K562 (cell line): ENCODE data around the gene KASH5. TPM values are rescaled to one million over a fixed set of nuclear protein-coding genes. Genes with fewer than 3 reads are reported as not detected.

Source experiments
- CBFA2T3 ChIP-seq: fragments of 450-650 bp; IDR thresholded peaks from 2 replicates; pipeline ENCODE4 v1.6.1; 2017
- E2F3 ChIP-seq: fragments of 250-450 bp; sonication (Bioruptor Pico); IDR thresholded peaks from 2 replicates; pipeline ENCODE4 v1.4.0; 2020; ENCODE audit warnings: mild to moderate bottlenecking
- ETS2 ChIP-seq: IDR thresholded peaks from 2 replicates; pipeline ENCODE4 v1.6.1; 2016; ENCODE audit warnings: borderline replicate concordance, missing genetic modification characterization, mild to moderate bottlenecking, moderate library complexity, missing compliant biosample characterization; ENCODE audit not compliant: poor library complexity, severe bottlenecking
- EWSR1 ChIP-seq: fragments of 450-650 bp; IDR thresholded peaks from 2 replicates; pipeline ENCODE4 v1.6.1; 2018; ENCODE audit warnings: borderline replicate concordance, mild to moderate bottlenecking, low read depth, moderate library complexity; ENCODE audit not compliant: partially characterized antibody
- HDAC1 ChIP-seq, 2 experiments: fragments of 450-650 bp; IDR thresholded peaks; 2 replicates each; pipeline ENCODE4 v1.6.1; 2016 to 2017; ENCODE audit warnings: inconsistent platforms in 1 of 2, mild to moderate bottlenecking in 1 of 2, moderate library complexity in 1 of 2
- KHSRP ChIP-seq: fragments of 450-650 bp; IDR thresholded peaks from 2 replicates; pipeline ENCODE4 v1.6.1; 2017
- KLF1 ChIP-seq: fragments of 450-650 bp; IDR thresholded peaks from 2 replicates; pipeline ENCODE4 v1.6.1; 2016; ENCODE audit warnings: missing genetic modification characterization, missing compliant biosample characterization
- KLF13 ChIP-seq: fragments of 450-650 bp; IDR thresholded peaks from 2 replicates; pipeline ENCODE4 v1.6.1; 2016; ENCODE audit warnings: missing genetic modification characterization, low read depth, mild to moderate bottlenecking, missing compliant biosample characterization, moderate library complexity, borderline replicate concordance
- MLLT1 ChIP-seq, 2 experiments: fragments of 450-650 bp; IDR thresholded peaks; 2 replicates each; pipeline ENCODE4 v1.6.1; 2016
- NELFE ChIP-seq: IDR thresholded peaks from 2 replicates; pipeline ENCODE4 v1.6.1; 2011; ENCODE audit warnings: mild to moderate bottlenecking; ENCODE audit not compliant: insufficient read depth, insufficient read length
- NRF1 ChIP-seq, 2 experiments: fragments of 450-650 bp; IDR thresholded peaks in 1 of 2; conservative IDR thresholded peaks in 1 of 2; 2 replicates each; pipeline ENCODE4 v1.6.1; 2014; ENCODE audit warnings: mild to moderate bottlenecking in 2 of 2
- OTX1 ChIP-seq: fragments of 450-650 bp; formaldehyde crosslinking; IDR thresholded peaks from 2 replicates; pipeline ENCODE4 v1.4.0; 2022; ENCODE audit warnings: mild to moderate bottlenecking
- PHF20 ChIP-seq: fragments of 450-650 bp; IDR thresholded peaks from 2 replicates; pipeline ENCODE4 v1.6.1; 2018; ENCODE audit not compliant: partially characterized antibody
- POLR2G ChIP-seq: fragments of 200-400 bp; formaldehyde crosslinking; IDR thresholded peaks from 2 replicates; pipeline ENCODE4 v1.6.1; 2017; ENCODE audit warnings: low read depth, mild to moderate bottlenecking, antibody characterized with exemption, low read length, moderate library complexity
- RHOXF2B ChIP-seq: fragments of 250-450 bp; sonication (Bioruptor Pico); conservative IDR thresholded peaks from 2 replicates; pipeline ENCODE4 v1.5.1; 2021
- SUPT5H ChIP-seq: fragments of 450-650 bp; IDR thresholded peaks from 2 replicates; pipeline ENCODE4 v1.6.1; 2016
- TBL1XR1 ChIP-seq, 2 experiments: IDR thresholded peaks; 2 replicates each; pipeline ENCODE4 v1.6.1; 2012; ENCODE audit warnings: improper control_type of control experiment in 2 of 2, low read length in 2 of 2, mild to moderate bottlenecking in 1 of 2
- TCF7L2 ChIP-seq: fragments of 150-350 bp; IDR thresholded peaks from 2 replicates; pipeline ENCODE4 v1.6.1; 2016; ENCODE audit warnings: low read depth, mild to moderate bottlenecking, low read length, moderate library complexity
- TSC22D4 ChIP-seq: fragments of 450-650 bp; IDR thresholded peaks from 2 replicates; pipeline ENCODE4 v1.6.1; 2016; ENCODE audit warnings: missing genetic modification characterization, missing biosample characterization, control low read depth
- XRCC5 ChIP-seq: fragments of 200-400 bp; formaldehyde crosslinking; IDR thresholded peaks from 2 replicates; pipeline ENCODE4 v1.6.1; 2017; ENCODE audit warnings: low read depth, mild to moderate bottlenecking, low read length
- ZFP1 ChIP-seq: fragments of 450-650 bp; formaldehyde crosslinking; IDR thresholded peaks from 2 replicates; pipeline ENCODE4 v1.4.0; 2020; ENCODE audit warnings: mild to moderate bottlenecking, mixed read lengths
- ZNF184 ChIP-seq: sonication (generic); formaldehyde crosslinking; IDR thresholded peaks from 2 replicates; pipeline ENCODE4 v1.5.0; 2020; ENCODE audit warnings: missing genetic modification reagents
- ZNF41 ChIP-seq: fragments of 250-450 bp; sonication (Bioruptor Pico); conservative IDR thresholded peaks from 2 replicates; pipeline ENCODE4 v1.4.0; 2020; ENCODE audit warnings: mild to moderate bottlenecking
- ZNF512 ChIP-seq: IDR thresholded peaks from 2 replicates; pipeline ENCODE4 v1.6.1; 2016; ENCODE audit warnings: missing genetic modification characterization, missing compliant biosample characterization
- ZNF639 ChIP-seq, 2 experiments: fragments of 200-800 bp in 1 of 2; sonication (Bioruptor generic) in 1 of 2; sonication (generic) in 1 of 2; formaldehyde crosslinking in 1 of 2; IDR thresholded peaks in 1 of 2; conservative IDR thresholded peaks in 1 of 2; 2 replicates each; pipeline versions ENCODE4 v1.5.0 to v1.6.1; 2016 to 2020; ENCODE audit warnings: missing compliant biosample characterization in 1 of 2, missing genetic modification characterization in 1 of 2, missing genetic modification reagents in 1 of 2
- polyA plus RNA-seq, 8 experiments: library from polyadenylated mRNA; depleted of rRNA in 4 of 8; stranded (reverse) in 5 of 8; unstranded in 3 of 8; fragments of >200 nt; fragmentation: Nextera tagmentation in 2 of 8; fragmentation: Illumina TruSeq in 1 of 8; extraction: Ambion mirVana in 2 of 8; extraction: Trizol in 1 of 8; gene quantifications; 2 replicates each; pipeline versions ENCODE4 v1.2.1 to v1.2.3, GENCODE V29; 2011 to 2014; ENCODE audit warnings: inconsistent platforms in 1 of 8, missing spikeins in 1 of 8
- total RNA-seq, 7 experiments: library from RNA; depleted of rRNA in 6 of 7; stranded (reverse); fragments of >200 nt in 6 of 7; fragmentation: Illumina TruSeq in 2 of 7; extraction: Trizol in 2 of 7; gene quantifications; 2 replicates each; pipeline versions ENCODE4 v1.2.1 to v1.2.3, GENCODE V29; 2011 to 2021; ENCODE audit warnings: low replicate concordance in 1 of 7

The KASH5 gene
- total and polyA plus RNA-seq, 9 of the 15 experiments (the other 6 are each of a cell fraction or from before 2014, with no cell fraction given) = 0.07 to 0.84 (median 0.34) TPM; not detected in 1

GRCh38 chr19:49364083-49364737 lies 23.8 kb upstream of the KASH5 start (continued):
- TF ChIP-seq KHSRP (no peak), RHOXF2B (CRISPR knock-in tag) (no peak), ZNF41 (CRISPR knock-in tag) (no peak), ZNF184 (CRISPR knock-in tag) (no peak), KLF13 (no peak; the same call in 1 of the 2 replicates), ZFP1 (CRISPR knock-in tag) (no peak), E2F3 (no peak), EWSR1 (no peak), XRCC5 (no peak), POLR2G (0 out of 2 replicates have a peak, but pooled peaks have one; percentile 37), ETS2 (tag) (no peak), KLF1 (tag) (no peak), TSC22D4 (tag) (no peak), NELFE (no peak), ZNF512 (tag) (peak; percentile 74), TBL1XR1 (IDR thresholded peaks at IDR 0.05; ENCODE audit: low read length in 2 of 2) (no peak), MLLT1 (IDR thresholded peaks at IDR 0.05) (peak in 1 of 2 experiments; percentile 13; a peak in 1 of 4 replicates), CBFA2T3 (peak; percentile 17; the same call in 1 of the 2 replicates), HDAC1 (IDR thresholded peaks at IDR 0.05) (0 out of 4 replicates have a peak, but pooled peaks of 1 of the 2 experiments have one; percentile 47), ZNF639 (CRISPR knock-in tag; conservative IDR thresholded peaks at IDR 0.05 in 1 of 2, IDR thresholded peaks at IDR 0.05 in 1 of 2) (0 out of 4 replicates have a peak, but pooled peaks of 1 of the 2 experiments have one; percentile 55), OTX1 (CRISPR knock-in tag) (0 out of 2 replicates have a peak, but pooled peaks have one; percentile 15), PHF20 (peak; percentile 46), TCF7L2 (no peak), NRF1 (conservative IDR thresholded peaks at IDR 0.05 in 1 of 2, IDR thresholded peaks at IDR 0.05 in 1 of 2) (no peak), SUPT5H (peak; percentile 8; the same call in 1 of the 2 replicates)
